Neural progenitor cell (in vitro differentiated cells): Measurements from ENCODE around the gene ABCA1. TPM values are rescaled to one million over a fixed set of nuclear protein-coding genes. Genes with fewer than 3 reads are reported as not detected.

Source experiments
- DNase-seq: peaks from one replicate; pipeline ENCODE4 v3.0.0-alpha.2; 2016; ENCODE audit warnings: low spot score
- H2AFZ ChIP-seq: fragments of 200-600 bp; sonication (generic); replicated peaks from 2 replicates; pipeline ENCODE4 v1.6.1; 2016; ENCODE audit warnings: antibody characterized with exemption
- H3F3A ChIP-seq: fragments of 200-600 bp; sonication (generic); 2 replicates; pipeline ENCODE4 v1.6.1; 2016; ENCODE audit warnings: antibody characterized with exemption, low read depth
- H3K27ac ChIP-seq: fragments of 200-600 bp; sonication (generic); 2 replicates; pipeline ENCODE4 v1.5.1; 2016; ENCODE audit warnings: mild to moderate bottlenecking
- H3K27me3 ChIP-seq: fragments of 200-600 bp; sonication (generic); 2 replicates; pipeline ENCODE4 v1.6.1; 2016; ENCODE audit warnings: mild to moderate bottlenecking, moderate library complexity
- H3K36me3 ChIP-seq: fragments of 200-600 bp; sonication (generic); 2 replicates; pipeline ENCODE4 v1.5.1; 2016
- H3K4me1 ChIP-seq: fragments of 200-600 bp; sonication (generic); 2 replicates; pipeline ENCODE4 v1.6.1; 2016; ENCODE audit warnings: mixed run types
- H3K4me2 ChIP-seq: fragments of 200-600 bp; sonication (generic); 2 replicates; pipeline ENCODE4 v1.6.1; 2016
- H3K4me3 ChIP-seq: fragments of 200-600 bp; sonication (generic); 2 replicates; pipeline ENCODE4 v1.5.1; 2016
- H3K79me2 ChIP-seq: fragments of 200-600 bp; sonication (generic); 2 replicates; pipeline ENCODE4 v1.6.1; 2016; ENCODE audit warnings: low read depth
- H3K9ac ChIP-seq: fragments of 200-600 bp; sonication (generic); 2 replicates; pipeline ENCODE4 v1.6.1; 2016
- H3K9me3 ChIP-seq: fragments of 200-600 bp; sonication (generic); 2 replicates; pipeline ENCODE4 v1.5.1; 2016; ENCODE audit warnings: low read depth
- H4K20me1 ChIP-seq: fragments of 200-600 bp; sonication (generic); 2 replicates; pipeline ENCODE4 v1.6.1; 2016; ENCODE audit warnings: low read depth
- H3K27ac Mint-ChIP-seq: 3 replicates; pipeline ENCODE4 v1.8.0; 2021; ENCODE audit warnings: mixed read lengths
- H3K27me3 Mint-ChIP-seq: 2 replicates; pipeline ENCODE4 v1.8.0; 2022; ENCODE audit warnings: low read depth, mild to moderate bottlenecking, inconsistent platforms, moderate library complexity, mixed read lengths; ENCODE audit not compliant: insufficient read depth
- H3K36me3 Mint-ChIP-seq: 3 replicates; pipeline ENCODE4 v1.8.0; 2021; ENCODE audit warnings: mixed read lengths
- H3K4me1 Mint-ChIP-seq: 3 replicates; pipeline ENCODE4 v1.8.0; 2021; ENCODE audit warnings: mixed read lengths
- H3K4me3 Mint-ChIP-seq: 3 replicates; pipeline ENCODE4 v1.8.0; 2021; ENCODE audit warnings: mild to moderate bottlenecking, moderate library complexity, mixed read lengths
- H3K9me3 Mint-ChIP-seq: 3 replicates; pipeline ENCODE4 v1.8.0; 2020; ENCODE audit warnings: mixed read lengths
- EZH2 ChIP-seq: fragments of 200-600 bp; sonication (generic); IDR thresholded peaks from 2 replicates; pipeline ENCODE4 v1.6.1; 2017; ENCODE audit warnings: antibody characterized with exemption, mild to moderate bottlenecking, moderate library complexity
- EZH2phosphoT487 ChIP-seq: fragments of 200-600 bp; sonication (generic); IDR thresholded peaks from 2 replicates; pipeline ENCODE4 v1.6.1; 2017; ENCODE audit warnings: antibody characterized with exemption
- total RNA-seq: library from RNA; depleted of rRNA; stranded (reverse); fragments of >200 nt; gene quantifications from 2 replicates; pipeline ENCODE4 v1.2.3, GENCODE V29; 2015; ENCODE audit warnings: low replicate concordance
- TF ChIP-seq, protein P1 (sequence below): fragments of 200-600 bp; sonication (generic); IDR thresholded peaks from 2 replicates; pipeline ENCODE4 v1.5.1; 2017; ENCODE audit warnings: antibody characterized with exemption, mild to moderate bottlenecking

ABCA1 gene
- total RNA-seq, 1 donor from 2014 or later, result 32.4 TPM

DNA sequence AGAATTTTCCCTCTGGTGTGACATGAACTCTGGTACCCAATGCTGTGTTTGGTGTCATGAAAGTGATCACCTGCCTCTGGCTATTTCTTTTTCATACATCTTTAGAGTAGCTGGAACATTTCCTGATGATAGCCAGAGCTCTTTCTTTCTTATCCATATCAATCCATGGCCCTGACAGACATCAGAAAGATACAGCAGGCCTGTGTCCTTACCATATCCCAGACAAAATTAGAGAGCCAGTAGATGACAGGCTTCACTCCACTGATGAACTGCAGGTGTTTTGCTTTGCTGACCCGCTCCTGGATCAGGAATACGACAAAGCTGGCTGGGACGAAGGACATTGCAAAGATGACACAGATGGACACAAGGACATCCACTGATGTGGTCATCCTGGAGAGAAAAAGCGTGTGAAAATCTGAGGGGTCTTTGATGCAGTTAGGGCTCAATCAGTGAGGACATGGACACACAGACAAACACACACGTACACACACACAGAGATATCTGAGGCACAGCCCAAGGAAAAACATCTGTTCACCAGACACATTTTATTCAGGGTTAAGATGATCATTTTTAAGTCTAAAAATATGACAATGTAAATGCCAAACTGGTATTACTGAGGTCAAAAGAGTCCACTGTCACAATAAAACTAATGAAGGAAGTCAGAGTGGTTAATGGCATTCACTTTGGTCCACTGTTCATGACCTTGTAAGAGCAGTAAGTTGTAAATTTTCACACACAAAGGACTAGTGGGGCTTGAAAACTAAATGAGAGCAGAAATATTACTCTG, 129.6 kb downstream of the ABCA1 start:
- H3K4me2 ChIP-seq, result no peak overlapping the region
- H4K20me1 ChIP-seq, result no peaks in the 10 kb centered on the region
- Mint-ChIP-seq H3K9me3 (no peaks in the 10 kb centered on the region), H3K27ac (no peak overlapping the region), H3K4me3 (no peak overlapping the region), H3K4me1 (no peaks in the 10 kb centered on the region), H3K27me3 (peaks cover 2% of the 10 kb centered on the region), H3K36me3 (peaks cover 28% of the 10 kb centered on the region)
- no peaks in the 10 kb centered on the region for H3K4me1 ChIP-seq
- no peaks in the 10 kb centered on the region for H3K27me3 ChIP-seq
- H3K4me3 ChIP-seq, result no peak overlapping the region
- no peaks in the 10 kb centered on the region for H3K79me2 ChIP-seq
- H3K27ac ChIP-seq, result no peak overlapping the region
- no peaks in the 10 kb centered on the region for H3K9me3 ChIP-seq
- TF ChIP-seq EZH2, result no peak
- TF ChIP-seq, protein P1, sequence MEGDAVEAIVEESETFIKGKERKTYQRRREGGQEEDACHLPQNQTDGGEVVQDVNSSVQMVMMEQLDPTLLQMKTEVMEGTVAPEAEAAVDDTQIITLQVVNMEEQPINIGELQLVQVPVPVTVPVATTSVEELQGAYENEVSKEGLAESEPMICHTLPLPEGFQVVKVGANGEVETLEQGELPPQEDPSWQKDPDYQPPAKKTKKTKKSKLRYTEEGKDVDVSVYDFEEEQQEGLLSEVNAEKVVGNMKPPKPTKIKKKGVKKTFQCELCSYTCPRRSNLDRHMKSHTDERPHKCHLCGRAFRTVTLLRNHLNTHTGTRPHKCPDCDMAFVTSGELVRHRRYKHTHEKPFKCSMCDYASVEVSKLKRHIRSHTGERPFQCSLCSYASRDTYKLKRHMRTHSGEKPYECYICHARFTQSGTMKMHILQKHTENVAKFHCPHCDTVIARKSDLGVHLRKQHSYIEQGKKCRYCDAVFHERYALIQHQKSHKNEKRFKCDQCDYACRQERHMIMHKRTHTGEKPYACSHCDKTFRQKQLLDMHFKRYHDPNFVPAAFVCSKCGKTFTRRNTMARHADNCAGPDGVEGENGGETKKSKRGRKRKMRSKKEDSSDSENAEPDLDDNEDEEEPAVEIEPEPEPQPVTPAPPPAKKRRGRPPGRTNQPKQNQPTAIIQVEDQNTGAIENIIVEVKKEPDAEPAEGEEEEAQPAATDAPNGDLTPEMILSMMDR, result no peak
- no peak for TF ChIP-seq EZH2phosphoT487
- no peaks in the 10 kb centered on the region for H3K36me3 ChIP-seq
- H3K9ac ChIP-seq, result no peak overlapping the region
- DNase-seq, result no peak
- H2AFZ ChIP-seq, result no peak overlapping the region
- no peaks in the 10 kb centered on the region for H3F3A ChIP-seq

- Histone ChIP-seq H3K9ac (no peak overlapping the region), H3K4me1 (no peaks in the 10 kb centered on the region), H2AFZ (no peak overlapping the region), H3K36me3 (no peaks in the 10 kb centered on the region), H3K27ac (no peak overlapping the region), H3K9me3 (no peaks in the 10 kb centered on the region), H3F3A (no peaks in the 10 kb centered on the region), H3K79me2 (no peaks in the 10 kb centered on the region), H4K20me1 (no peaks in the 10 kb centered on the region), H3K4me2 (no peak overlapping the region), H3K27me3 (no peaks in the 10 kb centered on the region), H3K4me3 (no peak overlapping the region)
- H3K36me3 Mint-ChIP-seq, result peaks cover 33% of the 10 kb centered on the region
- no peak overlapping the region for H3K4me3 Mint-ChIP-seq
- peaks cover 4% of the 10 kb centered on the region for H3K27me3 Mint-ChIP-seq
- no peaks in the 10 kb centered on the region for H3K9me3 Mint-ChIP-seq
- DNase-seq, result no peak
- TF ChIP-seq EZH2 (no peak), EZH2phosphoT487 (no peak)
- TF ChIP-seq, protein P1, result no peak
- no peak overlapping the region for H3K27ac Mint-ChIP-seq
- H3K4me1 Mint-ChIP-seq, result no peaks in the 10 kb centered on the region
These were observed 132.1 kb downstream of the ABCA1 start for GRCh38 chr9:104795857-104796256.

GRCh38 chr9:104795082-104795481, 132.9 kb downstream of the ABCA1 start:
- H3K4me3 ChIP-seq, result no peak overlapping the region
- Mint-ChIP-seq H3K27ac (no peak overlapping the region), H3K36me3 (peaks cover 33% of the 10 kb centered on the region)

More at GRCh38 chr9:104795082-104795481, 132.9 kb downstream of the ABCA1 start:
- Mint-ChIP-seq H3K4me1 (no peaks in the 10 kb centered on the region), H3K9me3 (no peaks in the 10 kb centered on the region), H3K4me3 (no peak overlapping the region), H3K27me3 (peaks cover 4% of the 10 kb centered on the region)
- TF ChIP-seq EZH2 (no peak), EZH2phosphoT487 (no peak)
- TF ChIP-seq, protein P1, result no peak
- no peaks in the 10 kb centered on the region for H3K9me3 ChIP-seq
- H3K4me2 ChIP-seq, result no peak overlapping the region
- no peaks in the 10 kb centered on the region for H3K79me2 ChIP-seq
- H2AFZ ChIP-seq, result no peak overlapping the region
- H3K36me3 ChIP-seq, result peaks cover 7% of the 10 kb centered on the region
- no peak for DNase-seq
- H3F3A ChIP-seq, result no peaks in the 10 kb centered on the region
- no peak overlapping the region for H3K9ac ChIP-seq
- no peaks in the 10 kb centered on the region for H3K4me1 ChIP-seq
- no peaks in the 10 kb centered on the region for H4K20me1 ChIP-seq
- no peak overlapping the region for H3K27ac ChIP-seq
- no peaks in the 10 kb centered on the region for H3K27me3 ChIP-seq
